H1 (cell line): ENCODE measurements around the gene TBX5. TPM values are rescaled to one million over a fixed set of nuclear protein-coding genes. Genes with fewer than 3 reads are reported as not detected.

Experiments used
- CTBP2 ChIP-seq: IDR thresholded peaks from 2 replicates; pipeline ENCODE4 v1.7.0; 2011; ENCODE audit warnings: borderline replicate concordance, mild to moderate bottlenecking, moderate library complexity, mixed read lengths, low read length; ENCODE audit not compliant: insufficient read depth, insufficient read length
- E2F6 ChIP-seq: IDR thresholded peaks from 2 replicates; pipeline ENCODE4 v1.6.1; 2012; ENCODE audit warnings: inconsistent platforms
- FOSL1 ChIP-seq: IDR thresholded peaks from 2 replicates; pipeline ENCODE4 v1.6.1; 2011; ENCODE audit warnings: mild to moderate bottlenecking, low read depth, low read length, moderate library complexity; ENCODE audit not compliant: insufficient read depth
- GTF2F1 ChIP-seq: IDR thresholded peaks from 2 replicates; pipeline ENCODE4 v1.6.1; 2012; ENCODE audit warnings: low read depth, low read length, improper control_type of control experiment, borderline replicate concordance
- KDM4A ChIP-seq: IDR thresholded peaks from one replicate; pipeline ENCODE4 v1.7.1; 2012; ENCODE audit warnings: low read depth, mild to moderate bottlenecking, moderate library complexity, low read length, inconsistent platforms; ENCODE audit not compliant: severe bottlenecking
- RBBP5 ChIP-seq: IDR thresholded peaks from 2 replicates; pipeline ENCODE4 v1.7.1; 2012; ENCODE audit warnings: low read depth, mild to moderate bottlenecking, inconsistent platforms, low read length, moderate library complexity, borderline replicate concordance
- SIN3A ChIP-seq, 2 experiments: IDR thresholded peaks in 1 of 2; conservative IDR thresholded peaks in 1 of 2; 2 replicates each; pipeline ENCODE4 v1.6.1; 2011 to 2012; ENCODE audit warnings: low read length in 2 of 2, improper control_type of control experiment in 1 of 2, low read depth in 1 of 2, mild to moderate bottlenecking in 1 of 2
- TEAD4 ChIP-seq: IDR thresholded peaks from 2 replicates; pipeline ENCODE4 v1.6.1; 2012; ENCODE audit warnings: low read depth, low read length, inconsistent platforms, mixed read lengths
- polyA plus RNA-seq, 7 experiments: library from polyadenylated mRNA; depleted of rRNA in 3 of 7; stranded (reverse) in 5 of 7; unstranded in 2 of 7; fragments of >200 nt in 5 of 7; fragments of 200-250 nt in 2 of 7; gene quantifications; 1 replicate in 5 of 7; 2 replicates in 1 of 7; 4 replicates in 1 of 7; pipeline versions ENCODE4 v1.2.1 to v1.2.3, GENCODE V29; 2011 to 2013; ENCODE audit warnings: missing spikeins in 2 of 7, mixed read lengths in 2 of 7
- total RNA-seq: library from RNA; stranded (reverse); fragmentation: NEBNext Ultra II Directional; extraction: Animal tissue kit (Norgen Biotek cat#: 25700); gene quantifications from 2 replicates; pipeline ENCODE4 v1.2.1, GENCODE V29; 2021

Gene TBX5
- total and polyA plus RNA-seq, 2 of the 8 experiments (the other 6 are each of a cell fraction or from before 2014, with no cell fraction given), result 0.05 TPM; not detected in 1

GRCh38 chr12:114414031-114414865 lies 8.3 kb upstream of the TBX5 start (continued):
- TF ChIP-seq CTBP2 (peak; percentile 82), KDM4A (peak; percentile 59), GTF2F1 (no peak), E2F6 (peak; percentile 18; the same call in 1 of the 2 replicates), FOSL1 (no peak), SIN3A (conservative IDR thresholded peaks at IDR 0.05 in 1 of 2, IDR thresholded peaks at IDR 0.05 in 1 of 2; ENCODE audit: low read depth in 1 of 2, low read length in 2 of 2) (peak in 1 of 2 experiments; percentile 33; a peak in 1 of 4 replicates), RBBP5 (peak; percentile 38; the same call in 1 of the 2 replicates), TEAD4 (no peak)
